KMS-11 (cell line): ENCODE data around the gene CIP2A.

Experiments
- H2AFZ ChIP-seq: fragments of 200-600 bp; sonication (generic); 2 replicates; pipeline ENCODE4 v1.6.1; 2016; ENCODE audit warnings: antibody characterized with exemption, mixed run types, low read depth
- H3K27ac ChIP-seq: fragments of 200-600 bp; sonication (generic); 2 replicates; pipeline ENCODE4 v1.6.1; 2016; ENCODE audit warnings: mild to moderate bottlenecking, mixed run types
- H3K27me3 ChIP-seq: fragments of 200-600 bp; sonication (generic); 2 replicates; pipeline ENCODE4 v1.6.1; 2017; ENCODE audit warnings: mild to moderate bottlenecking, low read depth, mixed run types, moderate library complexity; ENCODE audit not compliant: insufficient read depth
- H3K36me3 ChIP-seq: fragments of 200-600 bp; sonication (generic); 2 replicates; pipeline ENCODE4 v1.6.1; 2017; ENCODE audit warnings: mild to moderate bottlenecking, mixed run types; ENCODE audit not compliant: insufficient read depth
- H3K4me1 ChIP-seq: fragments of 200-600 bp; sonication (generic); 2 replicates; pipeline ENCODE4 v1.6.1; 2016; ENCODE audit warnings: mild to moderate bottlenecking, low read depth, mixed run types; ENCODE audit not compliant: poor library complexity, severe bottlenecking
- H3K4me2 ChIP-seq: fragments of 200-600 bp; sonication (generic); 2 replicates; pipeline ENCODE4 v1.7.0; 2016; ENCODE audit warnings: mild to moderate bottlenecking, mixed run types
- H3K4me3 ChIP-seq: fragments of 200-600 bp; sonication (generic); IDR thresholded peaks from 2 replicates; pipeline ENCODE4 v1.6.1; 2017; ENCODE audit warnings: low read depth, low read length, mixed read lengths; ENCODE audit not compliant: insufficient read depth
- H3K79me2 ChIP-seq: fragments of 200-600 bp; sonication (generic); 2 replicates; pipeline ENCODE4 v1.6.1; 2016; ENCODE audit warnings: low read depth, mixed run types; ENCODE audit not compliant: insufficient read depth
- H3K9ac ChIP-seq: fragments of 200-600 bp; sonication (generic); 2 replicates; pipeline ENCODE4 v1.6.1; 2016; ENCODE audit warnings: mild to moderate bottlenecking, mixed run types
- H4K20me1 ChIP-seq: fragments of 200-600 bp; sonication (generic); 2 replicates; pipeline ENCODE4 v1.6.1; 2016; ENCODE audit warnings: mild to moderate bottlenecking, mixed run types; ENCODE audit not compliant: insufficient read depth
- CTCF ChIP-seq: fragments of 200-600 bp; sonication (generic); conservative IDR thresholded peaks from 2 replicates; pipeline ENCODE4 v1.6.1; 2017; ENCODE audit warnings: low read depth, mild to moderate bottlenecking, antibody characterized with exemption, low read length, moderate library complexity, mixed read lengths

The CIP2A gene

DNA sequence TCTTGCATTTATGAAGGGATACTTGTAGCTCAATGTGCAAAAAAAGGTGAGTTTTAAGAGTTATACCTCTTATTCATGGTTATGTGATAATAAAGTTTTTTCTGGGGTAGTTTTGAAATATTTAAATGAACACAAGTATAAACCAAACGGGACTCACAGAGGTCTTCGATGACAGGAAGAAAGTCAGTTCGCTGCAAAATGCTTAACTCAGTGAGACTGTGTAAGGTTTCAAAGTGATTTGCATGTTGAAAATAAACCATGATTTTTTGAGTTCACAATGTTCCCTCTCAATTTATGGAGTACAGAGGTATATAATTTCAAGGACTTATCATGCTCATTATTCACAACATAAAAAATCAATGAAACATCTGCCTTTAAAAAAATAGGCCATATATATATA lies 42.5 kb downstream of the CIP2A start:
- TF ChIP-seq CTCF: no peak
- Histone ChIP-seq H4K20me1 (no peaks in the 10 kb centered on the region), H3K4me1 (no peaks in the 10 kb centered on the region), H3K4me2 (no peak overlapping the region), H3K79me2 (no peaks in the 10 kb centered on the region), H3K4me3 (no peak overlapping the region), H2AFZ (no peak overlapping the region), H3K27me3 (no peaks in the 10 kb centered on the region), H3K9ac (no peak overlapping the region), H3K36me3 (no peaks in the 10 kb centered on the region), H3K27ac (no peak overlapping the region)

DNA sequence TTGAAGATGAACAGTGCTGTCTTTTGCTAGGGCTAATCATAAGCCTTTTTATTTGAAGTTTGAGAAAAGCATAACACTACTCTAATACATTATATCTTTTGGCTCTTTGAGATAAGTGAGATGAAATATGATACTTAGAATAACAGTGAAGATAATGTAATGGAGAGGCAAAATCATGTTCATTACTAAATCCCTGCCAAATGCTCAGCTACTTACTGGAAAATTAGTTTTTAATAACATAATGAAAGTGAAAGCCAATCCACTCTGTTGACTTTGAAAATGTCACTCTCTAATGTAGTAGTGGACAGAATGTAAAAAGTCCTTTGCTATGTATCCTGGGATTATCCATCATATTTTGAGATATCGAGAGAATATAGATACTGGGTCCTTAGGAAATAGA lies 43.0 kb downstream of the CIP2A start:
- no peaks in the 10 kb centered on the region for H4K20me1 ChIP-seq
- no peak overlapping the region for H2AFZ ChIP-seq
- no peaks in the 10 kb centered on the region for H3K27me3 ChIP-seq
- no peak for TF ChIP-seq CTCF
- H3K27ac ChIP-seq: no peak overlapping the region
- H3K4me2 ChIP-seq: no peak overlapping the region
- no peaks in the 10 kb centered on the region for H3K36me3 ChIP-seq
- H3K4me1 ChIP-seq: no peaks in the 10 kb centered on the region
- no peak overlapping the region for H3K9ac ChIP-seq
- no peaks in the 10 kb centered on the region for H3K79me2 ChIP-seq
- no peak overlapping the region for H3K4me3 ChIP-seq

DNA sequence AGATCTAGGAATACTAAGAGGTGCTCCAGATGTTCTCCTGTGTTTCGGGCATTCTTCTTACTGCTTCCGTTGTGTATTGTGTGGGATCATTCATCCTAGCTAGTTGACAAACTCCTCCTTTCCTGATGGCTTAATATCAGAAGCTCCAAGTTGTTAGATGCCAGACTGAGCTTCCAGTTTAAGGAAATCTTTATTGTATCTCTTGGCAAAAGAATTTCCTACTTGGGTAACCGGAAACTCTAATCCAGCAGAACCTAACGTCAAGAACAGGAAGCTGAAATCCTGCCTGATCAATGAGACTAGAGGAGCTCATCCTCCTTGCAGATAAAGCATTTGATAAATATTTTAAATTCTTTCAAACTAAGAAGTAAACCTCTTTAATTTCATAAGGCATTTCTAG lies 51.2 kb downstream of the CIP2A start:
- no peak overlapping the region for H2AFZ ChIP-seq
- no peak overlapping the region for H3K4me2 ChIP-seq
- H3K4me3 ChIP-seq: no peak overlapping the region
- no peaks in the 10 kb centered on the region for H3K27me3 ChIP-seq
- TF ChIP-seq CTCF: no peak
- H3K9ac ChIP-seq: no peak overlapping the region
- H4K20me1 ChIP-seq: no peaks in the 10 kb centered on the region
- H3K27ac ChIP-seq: no peak overlapping the region
- no peaks in the 10 kb centered on the region for H3K79me2 ChIP-seq
- no peaks in the 10 kb centered on the region; the same call in 1 of the 2 replicates for H3K36me3 ChIP-seq
- H3K4me1 ChIP-seq: no peaks in the 10 kb centered on the region

DNA sequence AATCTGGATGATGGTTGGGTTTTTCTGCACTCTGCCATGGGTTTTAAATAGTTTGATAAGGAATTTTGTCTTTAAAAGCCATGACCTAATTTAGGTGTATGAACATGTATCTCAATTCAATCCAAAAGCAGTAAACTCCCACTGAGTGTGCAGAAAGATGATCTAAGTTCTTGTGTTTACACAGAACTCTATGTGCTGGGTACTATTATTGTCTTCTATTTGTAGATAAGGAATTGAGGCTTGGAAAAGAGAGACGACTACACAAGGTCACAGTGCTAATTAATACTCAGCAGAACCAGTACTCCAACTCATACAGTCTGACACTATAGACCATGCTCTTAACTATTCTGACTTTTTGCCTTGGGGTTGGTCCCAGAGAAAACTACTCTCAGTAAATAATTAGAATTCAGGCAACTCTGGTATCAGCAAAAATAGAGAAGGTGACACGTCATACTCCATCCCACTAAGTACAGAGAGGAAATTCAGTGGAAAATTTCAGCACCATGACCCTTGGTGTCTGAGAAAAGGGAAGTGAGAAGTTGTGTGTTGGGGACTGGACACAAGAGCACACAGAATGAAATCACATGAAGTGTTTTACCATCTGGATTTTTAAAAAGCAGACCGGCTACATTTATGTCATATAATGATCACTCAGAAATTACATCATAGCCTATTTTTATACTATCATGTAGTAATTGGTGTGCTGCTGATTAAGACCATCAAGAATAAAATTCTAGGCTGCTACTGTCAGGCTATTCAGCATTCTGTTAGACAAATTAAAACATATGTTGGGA lies 60.6 kb downstream of the CIP2A start:
- H3K36me3 ChIP-seq: no peaks in the 10 kb centered on the region
- no peaks in the 10 kb centered on the region for H3K79me2 ChIP-seq
- no peaks in the 10 kb centered on the region for H3K27me3 ChIP-seq
- H3K27ac ChIP-seq: no peak overlapping the region
- H2AFZ ChIP-seq: no peak overlapping the region
- H3K4me2 ChIP-seq: no peak overlapping the region
- H4K20me1 ChIP-seq: no peaks in the 10 kb centered on the region
- H3K9ac ChIP-seq: no peak overlapping the region
- H3K4me3 ChIP-seq: no peak overlapping the region
- TF ChIP-seq CTCF: no peak
- no peaks in the 10 kb centered on the region for H3K4me1 ChIP-seq
